H1 (cell line): ENCODE data around the gene SLIT3. TPM values are rescaled to one million over a fixed set of nuclear protein-coding genes. Genes with fewer than 3 reads are reported as not detected.

ENCODE experiments used
- BACH1 ChIP-seq: IDR thresholded peaks from 2 replicates; pipeline ENCODE4 v1.6.1; 2012; ENCODE audit warnings: low read length, improper control_type of control experiment
- CHD1 ChIP-seq: IDR thresholded peaks from 2 replicates; pipeline ENCODE4 v1.6.1; 2012; ENCODE audit warnings: low read depth, low read length, improper control_type of control experiment
- CHD2 ChIP-seq: IDR thresholded peaks from 2 replicates; pipeline ENCODE4 v1.6.1; 2012; ENCODE audit warnings: low read length, improper control_type of control experiment
- PHF8 ChIP-seq: fragments of 200-600 bp; sonication (generic); conservative IDR thresholded peaks from 2 replicates; pipeline ENCODE4 v1.7.1; 2012; ENCODE audit warnings: low read depth, mild to moderate bottlenecking, inconsistent platforms, low read length, moderate library complexity
- SAP30 ChIP-seq: fragments of 300-600 bp; sonication (generic); IDR thresholded peaks from 2 replicates; pipeline ENCODE4 v1.7.1; 2012; ENCODE audit warnings: low read length, moderate library complexity, mild to moderate bottlenecking, inconsistent platforms; ENCODE audit not compliant: insufficient read depth, insufficient replicate concordance
- polyA plus RNA-seq, 7 experiments: library from polyadenylated mRNA; depleted of rRNA in 3 of 7; stranded (reverse) in 5 of 7; unstranded in 2 of 7; fragments of >200 nt in 5 of 7; fragments of 200-250 nt in 2 of 7; gene quantifications; 1 replicate in 5 of 7; 2 replicates in 1 of 7; 4 replicates in 1 of 7; pipeline versions ENCODE4 v1.2.1 to v1.2.3, GENCODE V29; 2011 to 2013; ENCODE audit warnings: missing spikeins in 2 of 7, mixed read lengths in 2 of 7
- total RNA-seq: library from RNA; stranded (reverse); fragmentation: NEBNext Ultra II Directional; extraction: Animal tissue kit (Norgen Biotek cat#: 25700); gene quantifications from 2 replicates; pipeline ENCODE4 v1.2.1, GENCODE V29; 2021
- TF ChIP-seq, protein P1 (sequence below): IDR thresholded peaks from 2 replicates; pipeline ENCODE4 v1.6.1; 2012; ENCODE audit warnings: inconsistent platforms

Gene SLIT3
- total and polyA plus RNA-seq, 2 of the 8 experiments (the other 6 are each of a cell fraction or from before 2014, with no cell fraction given): 1.1 to 1.2 TPM

DNA sequence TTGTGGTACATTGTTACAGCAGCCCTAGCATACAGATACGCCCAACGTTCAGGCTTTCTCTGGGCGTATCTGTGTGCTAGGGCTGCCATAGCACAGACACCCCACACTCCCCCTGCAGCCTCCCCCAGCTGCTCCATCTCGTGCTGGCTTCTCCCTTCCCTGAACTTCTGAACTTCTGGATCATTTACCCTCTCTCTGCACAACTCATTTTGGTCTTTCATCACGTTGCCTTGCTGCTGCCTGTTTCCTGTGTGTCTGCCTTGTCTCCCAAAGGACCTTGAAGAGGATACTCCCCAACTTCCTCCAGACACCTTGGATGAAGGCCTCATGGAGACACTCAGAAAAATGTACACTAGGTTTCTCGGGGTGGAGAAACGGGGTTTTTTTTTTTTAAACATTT, 37.3 kb downstream of the SLIT3 start (continued):
- no peak for TF ChIP-seq SAP30
- no peak for TF ChIP-seq BACH1
- TF ChIP-seq, protein P1, sequence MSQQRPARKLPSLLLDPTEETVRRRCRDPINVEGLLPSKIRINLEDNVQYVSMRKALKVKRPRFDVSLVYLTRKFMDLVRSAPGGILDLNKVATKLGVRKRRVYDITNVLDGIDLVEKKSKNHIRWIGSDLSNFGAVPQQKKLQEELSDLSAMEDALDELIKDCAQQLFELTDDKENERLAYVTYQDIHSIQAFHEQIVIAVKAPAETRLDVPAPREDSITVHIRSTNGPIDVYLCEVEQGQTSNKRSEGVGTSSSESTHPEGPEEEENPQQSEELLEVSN: no peak
- TF ChIP-seq CHD2: no peak
- TF ChIP-seq CHD1: no peak
- TF ChIP-seq PHF8: no peak
